Hippocampal formation (tissue), 2 donors: ENCODE data around the gene MEGF6.
A peak's percentile ranks its signal among the peaks of the same experiment; 100 is the strongest.

Experiments used
- DNase-seq, 2 donors: peaks; one replicate each; lab custom pipeline; 2025; lab: John Stamatoyannopoulos, UW

The MEGF6 gene

GRCh38 chr1:3441880-3442279, 169.4 kb downstream of the MEGF6 start:
- no peak for DNase-seq

GRCh38 chr1:3441410-3441847, 169.9 kb downstream of the MEGF6 start:
- DNase-seq = peak; percentile 61 to 85

GRCh38 chr1:3440711-3441409, 170.4 kb downstream of the MEGF6 start:
- DNase-seq = no peak

GRCh38 chr1:3440300-3440681, 171.0 kb downstream of the MEGF6 start:
- no peak for DNase-seq
